NCI-H146 treated with DMSO at 0.1 percent for 48 hours (cell line): ENCODE results near the gene ENHO.
"Not testable (repeated sequence)": the region's sequence is repeated elsewhere in the genome, so short reads cannot be mapped to it uniquely, and the experiment has no call there.

ENCODE experiments used
- DNase-seq: peaks from one replicate; lab custom pipeline; 2025; ENCODE audit not compliant: unreplicated experiment; lab: John Stamatoyannopoulos, UW

ENHO gene

DNA sequence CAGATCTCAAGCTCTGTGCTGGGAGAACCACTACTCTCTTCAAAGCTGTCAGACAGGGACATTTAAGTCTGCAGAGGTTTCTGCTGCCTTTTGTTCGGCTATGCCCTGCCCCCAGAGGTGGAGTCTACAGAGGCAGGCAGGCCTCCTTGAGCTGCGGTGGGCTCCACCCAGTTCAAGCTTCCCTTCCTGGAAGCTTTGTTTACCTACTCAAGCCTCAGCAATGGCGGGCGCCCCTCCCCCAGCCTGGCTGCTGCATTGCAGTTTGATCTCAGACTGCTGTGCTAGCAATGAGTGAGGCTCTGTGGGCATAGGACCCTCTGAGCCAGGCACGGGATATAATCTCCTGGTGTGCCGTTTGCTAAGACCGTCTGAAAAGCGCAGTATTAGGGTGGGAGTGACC lies 9.3 kb upstream of the ENHO start:
- not testable (repeated sequence) for DNase-seq

DNA sequence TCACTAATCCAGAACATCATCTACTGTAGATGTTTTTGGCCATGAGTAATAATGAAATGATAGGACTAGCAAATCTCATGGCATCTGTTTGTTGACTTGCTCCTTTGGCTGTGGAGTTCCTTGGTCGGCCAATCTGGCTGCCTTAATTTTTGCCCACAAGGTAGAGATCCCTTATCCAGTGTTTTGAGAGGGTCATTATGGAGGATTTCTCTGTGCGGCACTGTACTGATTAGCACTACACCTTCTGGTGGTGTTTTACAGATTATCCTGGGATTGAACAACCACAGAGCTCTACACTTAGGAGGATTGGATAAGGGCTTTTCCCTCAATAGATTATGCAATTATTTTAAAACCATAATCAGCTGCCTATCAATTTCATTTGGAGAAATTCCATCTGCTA lies 3.2 kb upstream of the ENHO start:
- no peak for DNase-seq

DNA sequence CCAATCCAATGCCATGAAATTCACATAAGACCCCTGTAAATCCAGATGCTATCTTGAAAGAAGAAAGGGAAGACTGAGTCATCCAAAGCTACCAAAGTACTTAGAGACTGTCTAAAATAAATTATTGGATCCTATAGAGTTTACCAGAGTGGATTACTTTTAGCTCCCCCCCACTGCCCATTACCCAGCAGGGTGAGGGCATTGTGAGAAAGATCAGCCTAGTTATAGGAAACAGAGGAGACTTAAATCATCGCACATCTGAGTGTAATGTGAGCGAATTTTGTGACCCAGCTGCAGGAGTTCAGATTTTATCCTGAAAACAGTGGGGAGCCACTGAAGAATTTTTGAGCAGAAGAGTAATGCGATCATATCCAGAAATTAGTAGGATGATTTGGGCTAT lies 1.6 kb upstream of the ENHO start:
- DNase-seq, result no peak

DNA sequence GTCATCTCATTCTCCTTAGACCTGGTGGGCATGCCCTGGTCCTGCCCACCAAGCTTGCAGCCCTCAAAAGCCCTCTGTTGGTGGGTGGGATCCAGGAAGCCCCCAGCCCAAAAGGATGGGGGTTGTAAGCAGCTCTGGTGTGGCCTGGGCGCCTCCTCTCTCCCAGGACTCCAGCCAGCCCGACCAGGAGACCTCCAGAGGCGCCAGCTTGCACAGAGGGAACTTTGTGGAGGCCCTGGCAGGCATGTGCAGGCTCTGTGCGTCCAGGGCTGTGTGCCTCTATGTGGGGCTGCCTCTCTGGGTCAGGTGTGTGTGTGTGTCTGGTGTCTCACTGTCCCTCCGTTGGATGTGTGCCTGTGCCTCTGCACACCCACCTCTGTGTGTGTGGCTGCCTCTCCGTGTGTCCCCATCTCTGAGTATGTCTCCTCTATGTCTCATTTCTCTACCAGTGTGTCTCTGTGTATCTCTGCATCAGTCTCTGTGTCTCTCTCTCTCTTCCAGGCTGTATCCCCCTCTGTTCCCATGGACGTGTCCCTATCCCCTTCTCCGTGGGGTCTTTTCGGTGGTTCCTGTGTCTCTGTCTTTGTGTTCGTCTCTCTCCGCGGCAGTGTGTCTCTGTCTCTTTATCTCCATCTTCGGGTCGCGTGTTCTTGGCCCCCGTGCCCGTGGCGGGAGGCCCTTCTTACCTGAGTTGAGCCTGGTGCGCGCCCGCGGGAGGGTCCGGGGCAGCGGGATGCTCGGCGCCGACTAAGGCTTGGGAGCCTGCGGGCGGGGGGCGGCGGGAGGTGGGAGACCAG lies 501 bp downstream of the ENHO start:
- DNase-seq, result no peak

DNA sequence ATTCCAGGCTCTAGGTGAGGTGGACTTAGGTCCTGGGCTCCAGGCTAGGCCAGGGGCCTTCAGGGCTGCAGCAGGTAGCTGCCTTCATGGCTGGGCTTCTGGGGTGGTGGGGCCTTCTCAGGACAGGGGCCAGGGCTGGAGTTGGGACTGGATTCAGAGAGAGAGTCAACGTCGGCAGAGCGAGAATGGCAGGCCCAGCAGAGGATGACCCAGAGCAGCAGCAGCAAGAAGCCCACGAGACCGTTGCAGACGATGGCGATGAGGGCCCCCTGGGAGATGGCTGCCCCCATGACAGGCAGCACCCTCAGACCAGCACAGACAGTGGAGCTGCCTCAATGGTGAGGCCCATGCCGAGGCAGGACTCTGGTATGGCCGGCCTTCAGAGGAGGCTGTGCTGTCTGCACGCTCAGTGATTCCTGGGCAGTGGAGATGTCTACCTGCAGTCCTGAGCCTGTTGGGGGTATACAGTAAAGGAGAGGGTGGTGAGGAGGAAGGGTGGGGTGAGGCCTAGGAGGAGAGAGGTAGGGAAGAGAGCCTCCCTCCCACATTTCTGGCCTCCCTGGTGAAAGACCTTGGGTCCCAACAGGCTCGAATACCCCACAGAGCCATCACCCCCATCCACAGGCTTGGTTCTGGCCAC lies 1.3 kb downstream of the ENHO start:
- DNase-seq, result no peak

DNA sequence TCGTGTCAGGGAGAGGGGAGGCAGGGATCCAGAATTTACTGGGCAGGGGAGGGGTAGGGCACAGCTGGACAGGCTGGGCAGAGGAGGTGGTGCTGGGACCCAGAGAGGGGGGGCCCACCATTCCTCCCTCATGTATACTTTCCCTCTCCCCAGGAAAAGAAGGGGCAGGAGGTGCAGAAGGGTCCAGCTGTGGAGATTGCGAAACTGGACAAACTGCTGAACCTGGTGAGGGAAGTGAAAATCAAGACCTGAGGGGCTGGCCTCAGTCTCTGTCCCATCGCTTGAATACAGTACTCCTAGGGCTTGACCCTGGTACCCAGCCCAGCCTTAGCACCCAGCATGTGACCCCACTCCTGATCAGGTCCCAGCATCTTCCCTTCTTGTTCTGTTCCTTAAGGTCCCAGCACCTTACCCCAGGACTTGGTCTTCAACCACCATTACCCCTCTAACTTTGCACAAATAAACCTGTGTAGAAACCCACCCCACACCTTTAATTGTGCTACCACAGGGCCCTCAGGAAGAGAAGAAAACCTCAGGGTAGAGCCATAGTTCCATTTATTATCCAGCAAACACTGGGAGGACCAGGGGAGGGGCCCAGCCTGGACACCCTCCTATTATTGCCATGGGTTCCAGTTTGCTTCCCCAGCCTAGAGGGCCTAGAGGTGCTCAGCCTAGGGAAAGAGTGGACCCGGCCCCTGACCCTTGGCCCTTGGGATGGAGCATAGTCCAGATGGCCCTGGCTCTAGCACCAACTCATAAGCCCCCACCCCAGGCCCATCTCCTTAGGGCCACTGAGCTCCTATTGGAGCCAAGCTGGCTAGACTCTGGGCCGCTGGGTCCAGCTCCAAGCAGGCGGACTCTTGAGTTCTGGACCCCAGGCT lies 2.0 kb downstream of the ENHO start:
- DNase-seq, result no peak

DNA sequence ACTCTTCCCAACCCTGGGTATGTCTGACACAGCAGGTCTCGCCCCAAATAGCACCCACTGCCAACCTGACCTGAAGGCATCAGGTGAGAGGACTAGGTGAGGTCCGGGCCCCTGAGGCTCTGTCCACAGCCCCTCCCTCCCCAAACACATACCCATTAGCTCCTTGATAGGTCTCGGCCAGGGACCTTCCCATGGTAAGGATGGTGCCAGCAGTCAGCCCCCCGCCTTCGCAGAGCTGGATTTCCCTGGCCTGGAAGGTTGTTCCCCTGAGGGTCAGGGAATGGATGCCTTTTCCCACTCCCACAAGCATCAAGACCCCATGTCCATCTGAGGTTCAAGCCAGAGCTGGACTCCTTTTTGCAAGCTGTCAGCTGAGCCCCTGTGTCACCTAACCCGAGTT lies 2.7 kb downstream of the ENHO start:
- no peak for DNase-seq

DNA sequence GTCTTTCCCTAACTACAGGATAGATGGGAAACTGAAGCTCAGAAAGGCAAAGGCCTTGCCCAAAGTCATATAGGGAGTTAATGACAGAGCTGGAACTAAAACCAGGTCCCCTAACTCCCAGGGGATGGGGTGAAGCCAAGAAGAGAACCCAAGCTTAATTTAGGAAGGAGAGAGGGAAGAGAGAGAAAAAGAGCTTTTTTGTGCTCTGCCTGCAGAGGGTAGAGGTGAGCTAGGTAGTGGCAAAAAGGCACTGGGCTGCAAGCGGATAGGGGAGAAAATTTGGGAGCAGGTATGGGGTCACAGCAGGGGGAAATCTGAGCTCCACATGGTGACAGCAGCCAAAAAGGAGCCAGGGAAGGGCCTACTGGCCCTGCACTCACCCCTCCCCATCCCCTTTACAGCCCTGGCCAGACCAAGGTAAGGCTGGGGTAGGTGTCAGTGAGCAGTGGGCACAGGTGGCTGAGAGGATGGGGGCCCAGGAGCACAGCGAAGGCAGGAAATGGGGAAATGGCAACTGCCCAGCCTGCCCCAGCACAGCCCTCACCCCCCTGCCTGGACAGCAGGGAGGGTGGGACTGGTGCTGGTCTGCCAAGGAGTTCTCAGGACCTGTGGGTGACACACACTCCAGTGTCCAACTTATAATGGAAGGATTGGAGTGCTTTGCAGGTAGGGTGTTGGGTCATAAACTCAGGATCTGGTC lies 3.3 kb downstream of the ENHO start:
- DNase-seq, result no peak

DNA sequence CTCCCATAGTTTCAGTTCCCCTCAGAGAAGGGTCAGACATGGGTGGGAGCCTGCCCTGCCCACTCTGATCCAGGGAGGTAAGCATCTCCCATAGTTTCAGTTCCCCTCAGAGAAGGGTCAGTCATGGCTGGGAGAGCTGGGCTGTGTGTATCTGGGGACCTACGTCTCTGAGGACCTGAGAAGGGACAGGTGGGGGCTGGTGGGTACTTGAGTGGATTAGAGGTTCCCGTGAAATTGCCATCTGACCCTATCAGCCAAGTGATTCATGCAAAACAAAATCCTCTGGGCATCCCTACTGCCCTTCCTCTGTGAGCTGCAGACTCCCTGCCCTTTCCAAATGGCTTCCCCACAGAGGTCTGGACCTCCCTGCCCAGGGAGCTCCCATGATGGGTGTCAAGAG lies 3.9 kb downstream of the ENHO start:
- no peak for DNase-seq

DNA sequence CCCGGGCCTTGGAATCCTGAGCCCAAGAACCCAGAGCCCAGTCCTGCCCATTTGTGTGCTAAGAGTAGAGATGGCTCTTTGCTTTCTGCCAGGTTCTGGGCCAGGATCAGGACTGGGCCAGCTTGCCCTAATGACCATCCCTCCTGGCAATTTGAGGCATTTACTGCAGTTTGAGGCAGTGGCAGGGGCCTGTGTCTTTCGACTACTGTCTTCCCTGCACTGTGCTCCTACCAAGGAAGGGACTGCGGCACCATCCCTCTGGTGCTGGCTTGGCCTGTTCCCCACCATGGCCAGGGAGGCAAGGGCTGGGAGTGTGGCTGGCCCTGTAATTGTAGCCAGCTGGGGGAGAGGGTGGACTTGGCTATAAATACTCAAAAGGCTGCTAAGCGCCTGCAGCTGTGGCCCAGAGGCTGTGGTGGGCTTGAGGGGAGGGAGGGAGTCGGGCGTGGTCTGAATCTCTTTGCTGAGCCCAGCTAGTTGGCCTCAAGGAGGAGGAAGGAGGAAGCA lies 4.6 kb downstream of the ENHO start:
- DNase-seq, result no peak

DNA sequence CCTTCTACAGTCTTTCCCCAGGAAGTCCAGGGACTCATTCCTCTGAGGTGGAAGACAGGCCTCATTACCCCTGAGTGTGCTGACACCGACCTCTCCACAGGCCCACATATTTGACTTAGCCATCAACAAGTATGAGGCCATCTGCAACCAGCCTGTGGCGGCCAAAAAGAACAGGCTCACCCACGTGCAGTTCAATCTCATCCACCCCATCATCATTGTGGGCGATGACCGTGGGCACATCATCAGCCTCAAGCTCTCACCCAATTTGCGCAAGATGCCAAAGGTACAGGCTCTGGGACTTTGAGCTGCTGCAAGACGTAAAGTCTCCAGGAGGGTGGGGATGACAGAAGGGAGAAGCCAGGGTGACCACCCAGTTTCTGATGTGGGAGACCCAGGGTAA lies 5.6 kb downstream of the ENHO start:
- DNase-seq, result no peak

DNA sequence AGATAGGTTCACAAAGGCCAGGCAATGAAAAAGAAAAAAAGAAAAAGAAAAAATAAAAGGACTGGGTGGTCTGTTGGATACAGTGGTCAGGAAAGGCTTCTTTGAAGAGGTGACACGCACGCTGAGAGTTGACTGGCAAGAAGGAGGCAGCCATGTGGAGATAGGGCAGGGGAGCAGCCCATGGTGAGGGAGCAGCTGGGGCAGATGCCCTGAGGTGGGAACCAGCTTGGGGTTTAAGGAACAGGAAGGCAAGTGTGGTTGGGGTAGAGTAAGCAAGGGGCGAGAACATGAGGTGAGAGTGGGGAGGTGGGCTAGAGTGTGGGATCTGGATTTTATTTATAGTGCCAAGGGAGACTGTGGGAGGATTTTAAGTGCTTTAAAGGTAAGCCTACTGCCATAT lies 6.8 kb downstream of the ENHO start:
- no peak for DNase-seq

DNA sequence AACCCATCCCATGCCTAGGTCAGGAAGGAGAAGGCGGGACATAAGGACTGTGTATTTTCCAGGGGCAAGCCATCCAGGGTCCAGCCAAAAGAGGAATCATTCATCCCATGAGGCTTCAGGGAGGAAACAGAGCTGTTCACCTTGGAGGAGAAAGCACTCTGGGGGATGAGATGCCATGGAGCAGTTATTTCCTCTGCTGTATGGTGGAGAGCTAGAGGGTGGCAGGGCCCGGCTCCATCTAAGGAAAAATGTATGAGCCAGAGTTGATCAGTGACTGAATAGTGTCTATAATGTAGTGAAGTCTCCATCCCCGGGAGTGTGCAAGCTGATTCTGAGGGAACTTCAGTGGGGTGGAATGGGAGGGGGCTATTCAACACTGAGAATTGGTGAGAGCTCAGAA lies 8.0 kb downstream of the ENHO start:
- DNase-seq, result no peak

DNA sequence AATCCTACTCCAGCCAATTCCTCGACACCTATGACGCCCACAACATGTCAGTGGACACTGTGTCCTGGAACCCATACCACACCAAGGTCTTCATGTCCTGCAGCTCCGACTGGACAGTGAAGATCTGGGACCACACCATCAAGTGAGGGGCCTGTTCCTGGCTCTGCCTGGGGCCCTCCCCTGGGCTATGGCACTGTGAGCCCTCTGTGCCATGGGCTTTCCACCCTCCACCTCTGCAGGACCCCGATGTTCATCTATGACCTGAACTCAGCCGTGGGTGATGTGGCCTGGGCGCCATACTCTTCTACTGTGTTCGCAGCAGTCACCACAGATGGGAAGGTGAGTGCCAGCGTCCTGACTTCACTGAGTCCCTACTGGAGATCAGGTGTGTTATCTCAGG lies 8.4 kb downstream of the ENHO start:
- DNase-seq, result no peak

DNA sequence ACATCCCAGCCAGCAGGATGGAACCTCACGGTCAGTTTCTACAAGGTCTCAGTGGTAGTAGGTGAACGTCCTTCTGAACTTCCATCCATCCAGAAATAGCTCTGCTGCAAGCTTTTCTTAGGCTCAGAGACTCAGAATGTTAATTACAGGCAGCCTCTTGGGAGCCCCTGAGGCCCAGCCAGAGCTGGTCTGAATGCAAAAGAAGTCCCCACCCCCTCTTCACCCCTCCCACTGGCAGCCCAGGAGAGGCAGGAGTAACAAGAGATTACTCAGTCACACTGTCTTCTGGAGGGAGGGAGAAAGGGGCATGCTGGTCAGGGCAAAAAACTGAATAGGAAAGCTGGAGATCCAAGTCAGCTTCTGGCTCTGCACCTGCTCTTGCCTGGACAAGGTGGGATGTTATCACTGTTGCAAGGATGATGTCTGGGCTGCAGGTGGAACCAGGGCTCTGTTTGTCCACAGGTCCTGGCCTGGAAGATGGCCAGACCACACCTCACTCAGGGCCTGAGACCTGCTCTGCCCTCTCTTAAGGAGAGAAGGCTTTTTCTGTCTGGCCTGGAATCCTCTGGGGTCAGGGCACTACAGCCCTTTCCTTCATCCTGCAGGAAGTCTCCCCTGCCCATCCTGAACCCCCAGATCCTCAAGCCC lies 9.1 kb downstream of the ENHO start:
- DNase-seq, result peak; percentile 69

DNA sequence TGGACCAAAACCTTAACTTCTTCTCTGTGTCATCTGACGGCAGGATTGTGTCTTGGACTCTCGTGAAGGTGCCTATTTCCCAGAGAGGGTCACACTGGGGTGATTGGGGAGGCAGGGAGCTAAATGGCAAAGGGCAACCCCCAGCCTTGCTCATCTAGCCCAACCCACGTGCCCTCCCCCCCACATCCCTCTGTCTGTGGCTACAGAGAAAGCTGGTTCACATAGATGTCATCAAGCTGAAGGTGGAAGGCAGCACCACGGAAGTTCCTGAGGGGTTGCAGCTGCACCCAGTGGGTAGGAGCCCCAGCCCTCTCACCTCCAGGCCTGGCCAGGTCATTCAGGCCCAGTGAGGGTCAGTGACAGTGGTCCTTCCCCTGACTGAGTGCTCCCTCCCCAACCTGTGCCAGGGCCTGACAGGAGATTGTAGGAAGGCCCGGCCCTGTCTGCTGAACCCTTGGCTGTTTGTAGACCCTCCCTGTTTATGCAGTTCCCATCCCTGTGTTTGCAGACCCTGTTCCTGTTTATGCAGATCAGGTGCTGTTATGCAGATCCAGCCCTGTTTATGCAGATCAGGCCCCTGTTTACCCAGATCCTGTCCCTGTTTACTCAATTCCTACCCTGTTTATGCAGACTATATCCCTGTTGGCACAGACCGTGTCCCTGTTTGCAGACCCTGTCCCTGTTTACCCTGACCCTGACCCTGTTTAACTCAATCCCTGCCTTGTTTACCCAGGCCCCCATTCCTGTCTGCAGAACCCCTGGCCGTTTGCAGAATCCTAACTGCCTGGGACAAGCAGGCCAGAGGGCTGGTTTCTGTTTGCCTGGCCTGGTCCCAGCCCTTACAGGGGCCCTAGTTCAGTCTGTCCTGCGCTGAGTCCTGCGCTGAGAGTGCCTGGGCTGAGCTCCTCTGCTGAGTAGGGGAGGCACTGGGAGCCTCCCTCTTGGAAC lies 10.4 kb downstream of the ENHO start:
- DNase-seq, result no peak

DNA sequence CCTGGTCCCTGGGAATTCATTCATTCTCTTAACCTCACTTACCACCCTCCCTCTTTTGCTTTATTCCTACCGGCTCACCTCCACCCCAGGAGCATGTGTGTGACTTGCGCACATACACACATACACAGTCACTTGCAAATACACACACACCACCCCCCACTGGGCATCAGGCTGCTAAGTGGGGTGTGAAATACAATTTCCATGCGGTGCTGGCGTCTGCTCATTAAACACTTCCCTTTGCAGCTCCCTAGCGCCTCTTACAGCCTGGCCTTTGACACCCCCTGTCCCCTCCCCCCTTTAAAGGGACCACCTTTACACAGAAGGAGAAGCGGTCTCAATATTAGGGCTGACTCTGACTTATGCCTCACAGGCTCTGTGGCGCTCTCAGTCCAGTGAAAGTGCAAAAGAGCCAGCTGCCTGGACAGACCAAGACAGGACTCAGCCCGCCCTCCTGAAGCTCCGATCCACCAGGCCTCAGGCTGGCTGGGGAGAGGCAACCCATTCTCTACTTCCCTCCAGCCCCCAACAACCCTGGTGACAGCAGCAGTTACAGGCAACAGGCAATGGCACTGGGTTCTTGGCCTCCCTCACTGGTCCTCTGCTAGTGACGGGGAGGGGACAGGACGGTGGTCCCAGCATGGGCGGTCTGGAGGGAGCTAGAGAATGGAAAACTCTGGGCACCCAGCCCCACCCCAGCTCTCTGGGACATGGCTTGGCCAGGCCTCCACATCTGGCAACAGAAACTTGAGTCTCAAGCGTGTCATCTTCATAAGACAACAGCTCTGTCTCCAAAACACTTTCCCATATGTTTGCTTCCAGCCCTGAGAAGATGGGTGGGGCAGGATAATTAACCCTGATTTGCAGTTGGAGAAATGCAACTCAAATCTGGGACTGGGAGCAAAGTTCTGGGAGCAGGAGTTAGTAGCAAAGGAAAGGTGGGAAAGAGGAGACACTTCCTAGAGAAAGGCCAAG lies 12.0 kb downstream of the ENHO start:
- peak; percentile 28 for DNase-seq

DNA sequence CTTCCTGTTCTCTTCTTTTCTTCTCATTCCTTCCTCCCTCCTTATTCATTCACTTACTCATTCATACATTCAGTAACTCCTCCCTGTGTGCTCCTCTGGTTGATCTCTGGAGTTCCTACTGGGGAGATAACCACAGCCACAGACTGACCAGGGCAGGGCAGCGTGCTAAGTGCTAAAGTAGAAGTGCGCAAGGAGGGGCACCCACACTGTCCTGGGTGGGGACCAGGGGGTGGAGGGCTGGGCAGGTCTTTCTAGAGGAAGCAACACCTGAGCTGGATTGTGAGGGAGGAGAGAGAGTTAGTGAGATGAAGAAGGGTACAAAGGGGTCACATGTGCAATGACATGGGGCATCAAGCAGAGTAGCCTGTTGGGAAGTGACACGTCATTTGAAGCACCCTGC lies 13.8 kb downstream of the ENHO start:
- no peak for DNase-seq
